Measurements from ENCODE around the gene PCSK4.
"Not testable (repeated sequence)": the region's sequence is repeated elsewhere in the genome, so short reads cannot be mapped to it uniquely, and the experiment has no call there.

Gene PCSK4

DNA sequence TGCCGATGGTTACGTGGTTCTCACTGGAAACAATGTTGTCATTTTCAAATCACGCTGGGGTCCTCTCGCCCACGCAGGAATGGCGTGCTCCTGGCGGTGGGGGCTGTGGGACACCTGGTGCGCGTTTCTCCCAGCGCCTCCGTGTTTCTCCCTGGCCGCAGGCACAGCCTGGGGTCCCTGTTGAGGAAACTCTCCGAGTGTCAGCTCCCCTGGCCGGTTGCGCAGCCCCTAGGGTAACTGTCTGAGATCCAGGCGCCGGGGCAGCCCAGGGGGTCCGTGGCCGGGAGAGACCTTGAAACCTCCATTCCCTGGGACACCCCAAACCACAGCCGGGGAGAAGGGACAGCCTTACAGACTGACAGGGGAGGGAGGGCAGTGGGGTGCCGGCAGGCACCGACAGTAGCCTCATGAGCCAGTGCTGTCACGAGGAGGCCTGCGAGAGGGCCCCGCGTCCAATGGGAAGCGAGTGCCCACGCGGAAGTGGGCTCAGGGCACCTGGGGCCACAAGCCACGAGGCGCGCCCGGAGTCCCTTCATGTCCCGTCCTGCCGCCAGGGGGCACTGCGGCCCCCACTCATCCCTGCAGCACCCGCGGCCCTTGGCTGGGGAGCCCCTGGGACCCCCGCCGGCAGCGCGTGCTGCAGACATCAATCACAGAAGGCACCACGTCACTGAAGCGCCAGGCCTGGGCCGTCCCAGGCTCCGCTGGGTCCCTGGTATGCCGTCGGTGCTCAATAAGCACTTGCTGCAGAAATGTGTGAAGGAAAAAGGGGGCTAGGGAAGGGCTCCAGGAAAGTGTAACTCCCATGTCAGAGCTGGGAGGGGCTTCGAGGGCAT is 13.2 kb upstream of the PCSK4 start:
- TF ChIP-seq, protein P1, sequence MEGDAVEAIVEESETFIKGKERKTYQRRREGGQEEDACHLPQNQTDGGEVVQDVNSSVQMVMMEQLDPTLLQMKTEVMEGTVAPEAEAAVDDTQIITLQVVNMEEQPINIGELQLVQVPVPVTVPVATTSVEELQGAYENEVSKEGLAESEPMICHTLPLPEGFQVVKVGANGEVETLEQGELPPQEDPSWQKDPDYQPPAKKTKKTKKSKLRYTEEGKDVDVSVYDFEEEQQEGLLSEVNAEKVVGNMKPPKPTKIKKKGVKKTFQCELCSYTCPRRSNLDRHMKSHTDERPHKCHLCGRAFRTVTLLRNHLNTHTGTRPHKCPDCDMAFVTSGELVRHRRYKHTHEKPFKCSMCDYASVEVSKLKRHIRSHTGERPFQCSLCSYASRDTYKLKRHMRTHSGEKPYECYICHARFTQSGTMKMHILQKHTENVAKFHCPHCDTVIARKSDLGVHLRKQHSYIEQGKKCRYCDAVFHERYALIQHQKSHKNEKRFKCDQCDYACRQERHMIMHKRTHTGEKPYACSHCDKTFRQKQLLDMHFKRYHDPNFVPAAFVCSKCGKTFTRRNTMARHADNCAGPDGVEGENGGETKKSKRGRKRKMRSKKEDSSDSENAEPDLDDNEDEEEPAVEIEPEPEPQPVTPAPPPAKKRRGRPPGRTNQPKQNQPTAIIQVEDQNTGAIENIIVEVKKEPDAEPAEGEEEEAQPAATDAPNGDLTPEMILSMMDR (conservative IDR thresholded peaks at IDR 0.05; ENCODE audit: low read depth, low read length), result peak; percentile 53
- H3K4me1 ChIP-seq (ENCODE audit: low read depth, poor library complexity, severe bottlenecking), result no peaks in the 10 kb centered on the region
- H3K27ac ChIP-seq, result no peak overlapping the region
- no peaks in the 10 kb centered on the region for H3K36me3 ChIP-seq (ENCODE audit: insufficient read depth)
- no peak overlapping the region for H2AFZ ChIP-seq (ENCODE audit: low read depth)
- no peak overlapping the region for H3K4me3 ChIP-seq (IDR thresholded peaks at IDR 0.05; ENCODE audit: insufficient read depth, low read depth, low read length)
- peaks cover 68% of the 10 kb centered on the region for H3K27me3 ChIP-seq (ENCODE audit: insufficient read depth, low read depth)
- no peak overlapping the region for H3K9ac ChIP-seq
- no peaks in the 10 kb centered on the region for H3K79me2 ChIP-seq (ENCODE audit: insufficient read depth, low read depth)
- H4K20me1 ChIP-seq (ENCODE audit: insufficient read depth), result no peaks in the 10 kb centered on the region
- H3K4me2 ChIP-seq, result no peak overlapping the region

DNA sequence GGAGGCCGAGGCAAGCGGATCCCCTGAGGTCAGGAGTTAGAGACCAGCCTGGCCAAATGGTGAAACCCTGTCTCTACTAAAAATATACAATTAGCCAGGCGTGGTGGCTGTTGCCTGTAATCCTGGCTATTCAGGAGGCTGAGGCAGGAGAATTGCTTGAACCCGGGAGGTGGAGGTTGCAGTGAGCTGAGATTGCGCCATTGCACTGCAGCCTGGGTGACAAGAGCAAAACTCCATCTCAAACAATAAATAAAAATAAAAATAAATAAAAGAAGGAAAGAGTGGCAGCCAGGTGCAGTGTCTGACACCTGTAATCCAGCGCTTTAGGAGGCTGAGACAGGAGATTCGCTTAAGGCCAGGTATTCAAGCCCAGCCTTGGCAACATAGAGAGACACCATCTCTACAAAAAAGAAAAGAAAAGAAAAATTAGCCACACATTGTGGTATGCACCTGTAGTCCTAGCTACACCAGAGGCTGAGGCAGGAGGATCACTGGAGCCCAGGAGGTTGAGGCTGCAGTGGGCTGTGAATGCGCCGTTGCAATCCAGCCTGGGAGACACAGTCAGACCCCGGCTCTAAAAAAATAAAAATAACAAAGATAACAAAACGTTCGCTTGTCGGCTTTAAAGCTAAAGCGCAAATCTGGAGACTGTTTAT is 12.4 kb upstream of the PCSK4 start:
- H3K79me2 ChIP-seq (ENCODE audit: insufficient read depth, low read depth), result no peaks in the 10 kb centered on the region
- no peak overlapping the region for H3K9ac ChIP-seq
- no peak overlapping the region for H3K4me3 ChIP-seq (IDR thresholded peaks at IDR 0.05; ENCODE audit: insufficient read depth, low read depth, low read length)
- no peaks in the 10 kb centered on the region for H3K4me1 ChIP-seq (ENCODE audit: low read depth, poor library complexity, severe bottlenecking)
- H2AFZ ChIP-seq (ENCODE audit: low read depth), result no peak overlapping the region
- peaks cover 74% of the 10 kb centered on the region for H3K27me3 ChIP-seq (ENCODE audit: insufficient read depth, low read depth)
- TF ChIP-seq, protein P1 (conservative IDR thresholded peaks at IDR 0.05; ENCODE audit: low read depth, low read length), result no peak
- H3K27ac ChIP-seq, result no peak overlapping the region
- H3K36me3 ChIP-seq (ENCODE audit: insufficient read depth), result no peaks in the 10 kb centered on the region
- no peaks in the 10 kb centered on the region for H4K20me1 ChIP-seq (ENCODE audit: insufficient read depth)
- no peak overlapping the region for H3K4me2 ChIP-seq

DNA sequence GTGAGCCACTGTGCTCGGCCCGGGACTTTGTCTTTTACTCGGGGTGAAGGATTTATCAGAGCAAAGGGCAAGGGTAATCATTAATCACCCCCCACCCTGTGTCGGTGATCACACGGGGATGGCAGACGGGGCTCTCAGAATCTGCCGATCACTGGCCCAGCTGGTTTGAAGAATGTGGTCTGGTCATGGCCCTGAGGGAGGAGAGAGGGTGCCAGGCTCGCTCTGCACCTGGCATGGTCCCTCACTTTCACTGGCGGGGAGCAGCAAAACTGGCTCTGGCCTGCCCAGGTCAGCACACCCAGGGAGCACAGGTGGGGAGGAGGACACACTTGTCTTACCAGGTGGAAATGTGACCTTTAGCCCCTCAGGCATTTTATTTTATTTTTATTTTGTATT is 11.0 kb upstream of the PCSK4 start:
- Histone ChIP-seq H2AFZ (ENCODE audit: low read depth) (no peak overlapping the region), H3K4me1 (ENCODE audit: low read depth, poor library complexity, severe bottlenecking) (no peaks in the 10 kb centered on the region), H3K27ac (no peak overlapping the region), H3K4me3 (IDR thresholded peaks at IDR 0.05; ENCODE audit: insufficient read depth, low read depth, low read length) (no peak overlapping the region), H3K27me3 (ENCODE audit: insufficient read depth, low read depth) (peaks cover 84% of the 10 kb centered on the region), H3K36me3 (ENCODE audit: insufficient read depth) (no peaks in the 10 kb centered on the region), H3K9ac (no peak overlapping the region), H4K20me1 (ENCODE audit: insufficient read depth) (no peaks in the 10 kb centered on the region), H3K79me2 (ENCODE audit: insufficient read depth, low read depth) (no peaks in the 10 kb centered on the region), H3K4me2 (no peak overlapping the region)
- TF ChIP-seq, protein P1 (conservative IDR thresholded peaks at IDR 0.05; ENCODE audit: low read depth, low read length), result no peak

DNA sequence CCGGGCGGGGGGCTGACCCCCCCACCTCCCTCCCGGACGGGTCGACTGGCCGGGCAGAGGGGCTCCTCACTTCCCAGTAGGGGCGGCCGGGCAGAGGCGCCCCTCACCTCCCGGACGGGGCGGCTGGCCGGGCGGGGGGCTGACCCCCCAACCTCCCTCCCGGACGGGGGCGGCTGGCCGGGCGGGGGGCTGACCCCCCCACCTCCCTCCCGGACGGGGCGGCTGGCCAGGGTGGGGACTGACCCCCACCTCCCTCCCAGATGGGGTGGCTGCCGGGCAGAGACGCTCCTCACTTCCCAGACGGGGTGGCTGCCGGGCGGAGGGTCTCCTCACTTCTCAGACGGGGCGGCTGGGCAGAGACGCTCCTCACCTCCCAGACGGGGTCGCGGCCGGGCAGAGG is 9.1 kb upstream of the PCSK4 start:
- not testable (repeated sequence) for H3K4me1 ChIP-seq (ENCODE audit: low read depth, poor library complexity, severe bottlenecking); H3K4me3 ChIP-seq (IDR thresholded peaks at IDR 0.05; ENCODE audit: insufficient read depth, low read depth, low read length); H3K9ac ChIP-seq; H3K36me3 ChIP-seq (ENCODE audit: insufficient read depth); H3K27ac ChIP-seq; H4K20me1 ChIP-seq (ENCODE audit: insufficient read depth); H3K79me2 ChIP-seq (ENCODE audit: insufficient read depth, low read depth); H3K4me2 ChIP-seq; H2AFZ ChIP-seq (ENCODE audit: low read depth)
- peaks cover 84% of the 10 kb centered on the region for H3K27me3 ChIP-seq (ENCODE audit: insufficient read depth, low read depth)
